Measurements from ENCODE around the gene NTN1.

DNA sequence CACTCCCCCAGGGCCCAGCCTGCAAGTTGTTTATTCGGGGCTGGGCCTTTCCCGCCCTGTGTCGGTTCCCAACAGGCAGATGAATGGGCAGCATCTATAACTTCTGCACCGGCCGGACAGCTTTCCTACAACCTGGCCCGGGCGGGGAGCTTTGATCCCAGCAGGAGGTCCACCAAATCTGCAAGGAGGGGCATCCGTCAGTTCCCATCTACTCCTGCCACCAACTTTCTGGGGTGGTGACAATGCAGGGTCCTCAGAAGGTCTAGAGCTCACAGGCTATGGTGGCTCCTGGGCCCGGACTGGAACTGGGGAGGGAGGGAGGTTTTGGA lies 211.9 kb downstream of the NTN1 start:
- TF ChIP-seq, protein P1, sequence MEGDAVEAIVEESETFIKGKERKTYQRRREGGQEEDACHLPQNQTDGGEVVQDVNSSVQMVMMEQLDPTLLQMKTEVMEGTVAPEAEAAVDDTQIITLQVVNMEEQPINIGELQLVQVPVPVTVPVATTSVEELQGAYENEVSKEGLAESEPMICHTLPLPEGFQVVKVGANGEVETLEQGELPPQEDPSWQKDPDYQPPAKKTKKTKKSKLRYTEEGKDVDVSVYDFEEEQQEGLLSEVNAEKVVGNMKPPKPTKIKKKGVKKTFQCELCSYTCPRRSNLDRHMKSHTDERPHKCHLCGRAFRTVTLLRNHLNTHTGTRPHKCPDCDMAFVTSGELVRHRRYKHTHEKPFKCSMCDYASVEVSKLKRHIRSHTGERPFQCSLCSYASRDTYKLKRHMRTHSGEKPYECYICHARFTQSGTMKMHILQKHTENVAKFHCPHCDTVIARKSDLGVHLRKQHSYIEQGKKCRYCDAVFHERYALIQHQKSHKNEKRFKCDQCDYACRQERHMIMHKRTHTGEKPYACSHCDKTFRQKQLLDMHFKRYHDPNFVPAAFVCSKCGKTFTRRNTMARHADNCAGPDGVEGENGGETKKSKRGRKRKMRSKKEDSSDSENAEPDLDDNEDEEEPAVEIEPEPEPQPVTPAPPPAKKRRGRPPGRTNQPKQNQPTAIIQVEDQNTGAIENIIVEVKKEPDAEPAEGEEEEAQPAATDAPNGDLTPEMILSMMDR (conservative IDR thresholded peaks at IDR 0.05; ENCODE audit: low read length): no peak
- TF ChIP-seq EZH2phosphoT487 (IDR thresholded peaks at IDR 0.05; ENCODE audit: borderline replicate concordance, low read depth, low read length): no peak

Data from OCI-LY7 (cell line).